Omental fat pad (tissue), 4 donors: ENCODE data around the gene SMIM9. TPM values are rescaled to one million over a fixed set of nuclear protein-coding genes. Genes with fewer than 3 reads are reported as not detected.
A peak's percentile ranks its signal among the peaks of the same experiment; 100 is the strongest.

Source experiments
- ATAC-seq: fragments of 150-250 bp; one replicate; pipeline ENCODE4 v1.9.1; 2016; ENCODE audit warnings: mild to moderate bottlenecking, moderate library complexity; ENCODE audit not compliant: low FRiP score
- DNase-seq: peaks from one replicate; pipeline ENCODE4 v3.0.0-alpha.2; 2019; ENCODE audit warnings: low spot score
- total RNA-seq, 4 donors: library from RNA; depleted of rRNA; stranded (reverse); fragments of >200 nt; gene quantifications; one replicate each; pipeline ENCODE4 v1.1.0, GENCODE V29; 2016
- TF ChIP-seq, protein P1 (sequence below), 3 donors: fragments of 450-650 bp; IDR thresholded peaks; one replicate each; pipeline ENCODE4 v1.5.1; 2016 to 2017; ENCODE audit warnings: antibody characterized with exemption in 3 of 3, mild to moderate bottlenecking in 3 of 3, moderate library complexity in 2 of 3

The SMIM9 gene
- total RNA-seq, 4 donors from 2014 or later: 7.3 TPM; not detected in 3

DNA sequence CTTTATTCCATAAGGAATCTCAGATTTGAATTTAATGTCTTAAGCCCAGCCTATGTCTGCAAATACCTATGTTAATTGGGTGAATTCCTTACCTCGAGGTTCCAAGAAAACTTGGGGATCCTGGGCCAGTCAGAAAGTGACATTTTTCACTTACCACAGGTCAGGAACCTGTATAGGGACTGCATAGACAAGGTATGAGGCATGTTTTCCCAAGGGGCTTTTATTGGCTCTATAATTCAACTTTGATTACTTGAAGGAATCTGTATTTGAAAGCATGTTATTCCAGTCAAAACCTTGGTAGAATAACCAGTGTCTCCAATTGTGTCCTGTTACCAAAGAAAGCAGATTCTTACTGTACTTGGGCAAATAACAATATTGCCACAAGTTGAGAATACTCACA is 20.7 kb downstream of the SMIM9 start:
- DNase-seq: no peak
- TF ChIP-seq, protein P1, sequence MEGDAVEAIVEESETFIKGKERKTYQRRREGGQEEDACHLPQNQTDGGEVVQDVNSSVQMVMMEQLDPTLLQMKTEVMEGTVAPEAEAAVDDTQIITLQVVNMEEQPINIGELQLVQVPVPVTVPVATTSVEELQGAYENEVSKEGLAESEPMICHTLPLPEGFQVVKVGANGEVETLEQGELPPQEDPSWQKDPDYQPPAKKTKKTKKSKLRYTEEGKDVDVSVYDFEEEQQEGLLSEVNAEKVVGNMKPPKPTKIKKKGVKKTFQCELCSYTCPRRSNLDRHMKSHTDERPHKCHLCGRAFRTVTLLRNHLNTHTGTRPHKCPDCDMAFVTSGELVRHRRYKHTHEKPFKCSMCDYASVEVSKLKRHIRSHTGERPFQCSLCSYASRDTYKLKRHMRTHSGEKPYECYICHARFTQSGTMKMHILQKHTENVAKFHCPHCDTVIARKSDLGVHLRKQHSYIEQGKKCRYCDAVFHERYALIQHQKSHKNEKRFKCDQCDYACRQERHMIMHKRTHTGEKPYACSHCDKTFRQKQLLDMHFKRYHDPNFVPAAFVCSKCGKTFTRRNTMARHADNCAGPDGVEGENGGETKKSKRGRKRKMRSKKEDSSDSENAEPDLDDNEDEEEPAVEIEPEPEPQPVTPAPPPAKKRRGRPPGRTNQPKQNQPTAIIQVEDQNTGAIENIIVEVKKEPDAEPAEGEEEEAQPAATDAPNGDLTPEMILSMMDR (IDR thresholded peaks at IDR 0.05): no peak
- ATAC-seq: no peak

DNA sequence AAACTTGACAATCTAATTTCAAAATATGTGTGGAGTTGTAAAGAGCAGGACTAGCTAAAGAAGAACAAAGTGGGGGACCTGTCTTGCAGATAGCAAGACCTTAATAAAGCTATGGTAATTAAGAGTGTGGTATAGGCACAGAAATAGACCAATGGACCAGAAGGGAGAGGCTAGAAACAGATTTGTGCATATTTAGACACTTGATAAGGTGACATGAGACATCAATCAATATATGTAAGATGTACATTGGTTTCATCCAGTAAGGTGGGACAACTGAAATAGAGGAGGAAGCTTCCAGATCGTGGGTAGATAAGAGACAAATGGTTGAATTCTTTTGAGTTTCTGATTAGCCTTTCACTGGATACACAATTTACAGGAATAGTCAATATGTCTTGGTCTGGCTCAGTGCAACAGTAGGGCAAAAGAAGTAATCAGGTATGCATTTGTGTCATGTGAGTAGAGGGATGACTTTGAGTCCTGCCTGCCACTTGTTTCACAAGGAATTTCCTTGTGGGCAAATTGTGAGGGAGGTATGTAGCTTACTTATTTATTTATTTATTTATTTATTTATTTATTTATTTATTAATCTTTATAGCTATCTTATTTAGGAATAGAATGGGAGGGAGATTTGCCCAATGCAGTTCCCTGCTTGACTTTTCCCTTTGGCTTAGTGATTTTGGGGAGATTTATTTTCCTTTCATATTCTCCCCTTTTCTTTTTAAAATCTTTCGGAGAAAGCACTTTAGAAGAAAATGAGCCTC is 21.9 kb downstream of the SMIM9 start:
- TF ChIP-seq, protein P1 (IDR thresholded peaks at IDR 0.05): no peak
- no peak for DNase-seq
- ATAC-seq: no peak

DNA sequence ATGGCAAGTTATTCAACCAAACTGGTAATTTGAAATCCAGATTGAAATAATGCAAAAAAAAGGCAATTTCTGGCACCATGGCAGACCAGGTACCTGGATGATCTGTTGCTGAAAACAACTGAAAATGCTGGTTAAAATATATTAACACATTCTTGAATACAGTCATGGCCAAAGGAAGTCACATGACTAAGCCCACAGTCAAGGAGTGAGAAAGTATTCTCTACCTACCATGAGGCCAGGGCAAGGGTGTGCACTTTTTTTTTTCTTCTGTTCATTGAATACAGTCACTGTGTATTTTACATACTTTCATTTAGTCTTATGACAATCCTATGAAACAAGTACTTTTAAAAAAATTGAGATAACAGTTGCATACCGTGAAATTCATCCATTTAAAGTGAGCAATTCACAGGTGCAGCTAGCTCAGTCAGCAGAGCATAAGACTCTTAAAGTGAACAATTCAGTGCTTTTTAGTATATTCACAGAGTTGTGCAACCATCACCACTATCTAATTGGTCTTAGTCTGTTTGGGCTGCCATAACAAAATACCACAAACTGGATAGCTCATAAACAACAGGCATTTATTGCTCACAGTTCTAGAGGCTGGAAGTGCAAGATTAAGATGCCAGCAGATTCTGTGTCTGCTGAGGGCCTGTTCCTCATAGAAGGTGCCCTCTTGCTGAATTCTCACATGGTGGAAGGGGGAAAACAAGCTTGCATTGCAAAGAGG is 24.4 kb downstream of the SMIM9 start:
- DNase-seq: no peak
- ATAC-seq: no peak
- TF ChIP-seq, protein P1 (IDR thresholded peaks at IDR 0.05): no peak

DNA sequence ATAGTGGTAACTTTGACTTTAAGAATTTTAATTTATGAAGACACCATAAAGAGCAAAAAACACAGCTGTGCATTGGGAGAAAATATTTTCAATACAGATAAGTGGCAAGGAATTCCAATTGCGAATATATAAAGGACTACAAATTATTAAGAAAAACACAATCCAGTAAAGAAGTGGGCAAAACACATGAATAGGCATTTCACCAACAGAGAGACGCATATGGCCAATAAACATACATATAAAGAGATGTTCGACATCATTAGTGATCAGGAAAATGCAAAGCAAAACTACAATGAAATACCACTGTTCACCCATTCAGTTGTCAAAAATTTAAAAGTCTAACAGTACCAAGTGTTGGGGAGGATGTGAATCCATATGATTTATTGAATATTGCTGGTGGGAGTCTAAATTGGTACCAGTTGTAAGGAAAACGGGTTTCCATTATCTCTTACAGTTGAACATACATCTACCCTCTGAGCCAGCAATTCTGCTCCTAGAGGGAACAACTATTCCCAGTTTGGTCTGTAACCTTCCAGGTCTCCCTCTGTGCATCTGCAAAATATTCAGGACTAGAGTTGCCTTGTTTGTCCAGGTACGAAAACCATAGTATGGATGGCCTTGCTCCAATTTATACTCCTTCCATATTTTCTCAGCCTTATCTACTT is 27.5 kb downstream of the SMIM9 start:
- ATAC-seq: no peak
- DNase-seq: no peak

DNA sequence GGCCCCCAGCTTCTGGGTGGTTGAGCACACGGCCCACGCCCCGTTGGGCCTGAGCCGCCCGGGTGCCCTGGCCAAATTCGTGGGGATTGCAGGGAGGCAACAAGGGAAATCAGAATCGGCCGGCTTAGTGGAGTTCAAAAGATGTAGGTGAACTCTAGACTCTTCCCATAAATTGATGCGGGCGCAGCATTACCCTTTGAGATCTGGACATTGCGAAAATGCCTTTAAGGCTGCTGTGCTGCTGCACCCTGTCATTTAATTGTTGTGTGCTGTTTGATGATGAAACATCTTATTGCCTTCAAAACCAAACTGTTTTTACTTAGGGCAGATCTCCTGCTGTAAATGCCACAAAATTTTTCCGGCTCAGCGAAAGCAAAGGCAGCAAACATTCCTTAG is 28.8 kb downstream of the SMIM9 start:
- TF ChIP-seq, protein P1 (IDR thresholded peaks at IDR 0.05): no peak
- peak; percentile 42 for ATAC-seq

More for the DNA sequence above, 27.5 kb downstream of the SMIM9 start:
- TF ChIP-seq, protein P1 (IDR thresholded peaks at IDR 0.05): no peak

DNA sequence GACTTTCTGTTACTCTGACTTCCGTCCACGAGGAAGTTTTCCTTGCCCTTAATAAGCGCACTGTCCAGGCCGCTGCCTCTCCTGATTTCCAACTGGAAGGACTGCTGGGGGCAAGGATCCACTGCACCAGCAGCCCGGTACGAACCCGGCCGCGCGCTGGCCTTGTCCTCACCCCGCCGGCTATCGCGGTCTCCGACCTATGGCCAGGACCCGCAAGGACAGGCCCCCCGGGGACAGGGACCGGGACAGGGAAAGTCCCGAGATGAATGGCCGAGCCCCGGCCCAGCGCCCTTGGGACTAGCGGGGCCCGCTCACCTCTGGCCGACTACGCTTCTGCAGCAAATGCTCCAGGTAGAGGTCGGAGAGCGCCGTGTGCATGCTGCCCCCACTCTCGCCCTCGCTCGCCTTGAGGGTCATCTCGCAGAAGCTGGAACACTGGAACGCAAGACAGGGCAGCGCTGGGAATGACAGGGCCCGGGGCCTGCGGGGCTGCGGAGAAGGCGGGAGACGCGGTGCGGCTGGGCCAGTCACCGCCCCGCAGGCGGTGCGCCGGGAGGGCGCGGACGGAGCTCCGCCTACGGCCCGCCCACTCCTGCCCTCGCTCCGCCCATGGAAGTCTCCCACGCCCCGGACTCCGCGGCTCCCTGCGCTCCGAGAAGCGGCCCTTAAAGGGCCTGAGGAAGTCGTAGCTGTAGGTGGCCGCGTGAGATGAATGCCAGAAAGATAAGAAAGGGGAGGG is 29.3 kb downstream of the SMIM9 start, which contains the start of gene MPP1:
Gene MPP1, minus strand, starts transcription at position 529 of the 739 bp plus-strand sequence. Its CDS starts 112 bp downstream, at position 417.
- DNase-seq: no peak
- TF ChIP-seq, protein P1 (IDR thresholded peaks at IDR 0.05): no peak
- peak; percentile 95 for ATAC-seq

More for the DNA sequence above, 28.8 kb downstream of the SMIM9 start:
- DNase-seq: no peak
